HG03025 (cell line): ENCODE measurements around the gene AGXT.

ENCODE experiments used
- ATAC-seq: cut with Tn5 transposase; IDR thresholded peaks from one replicate; pipeline ENCODE4 v1.9.1; 2021; ENCODE audit warnings: mild to moderate bottlenecking, moderate library complexity; ENCODE audit not compliant: unreplicated experiment, low FRiP score

AGXT gene

DNA sequence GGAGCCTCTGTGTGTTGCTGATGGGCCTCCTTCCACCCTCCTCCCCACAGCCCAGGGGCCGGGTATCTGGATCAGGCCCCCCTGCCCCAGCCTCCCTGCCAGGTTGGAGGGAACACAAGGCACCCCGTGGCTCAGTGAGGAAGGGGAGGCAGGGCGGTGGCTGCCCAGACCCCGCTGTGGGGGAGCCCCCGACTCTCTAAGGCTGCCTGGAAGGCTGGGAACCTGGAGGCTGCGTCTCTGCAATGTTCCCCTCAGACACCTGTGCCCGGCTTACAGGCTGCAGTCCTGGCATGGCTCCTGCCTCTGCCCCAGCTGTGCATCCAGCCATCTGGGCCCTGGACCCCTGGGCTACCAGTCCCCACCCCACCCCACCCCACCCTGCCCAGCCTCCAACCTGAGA, 27.8 kb downstream of the AGXT start:
- no peak for ATAC-seq

DNA sequence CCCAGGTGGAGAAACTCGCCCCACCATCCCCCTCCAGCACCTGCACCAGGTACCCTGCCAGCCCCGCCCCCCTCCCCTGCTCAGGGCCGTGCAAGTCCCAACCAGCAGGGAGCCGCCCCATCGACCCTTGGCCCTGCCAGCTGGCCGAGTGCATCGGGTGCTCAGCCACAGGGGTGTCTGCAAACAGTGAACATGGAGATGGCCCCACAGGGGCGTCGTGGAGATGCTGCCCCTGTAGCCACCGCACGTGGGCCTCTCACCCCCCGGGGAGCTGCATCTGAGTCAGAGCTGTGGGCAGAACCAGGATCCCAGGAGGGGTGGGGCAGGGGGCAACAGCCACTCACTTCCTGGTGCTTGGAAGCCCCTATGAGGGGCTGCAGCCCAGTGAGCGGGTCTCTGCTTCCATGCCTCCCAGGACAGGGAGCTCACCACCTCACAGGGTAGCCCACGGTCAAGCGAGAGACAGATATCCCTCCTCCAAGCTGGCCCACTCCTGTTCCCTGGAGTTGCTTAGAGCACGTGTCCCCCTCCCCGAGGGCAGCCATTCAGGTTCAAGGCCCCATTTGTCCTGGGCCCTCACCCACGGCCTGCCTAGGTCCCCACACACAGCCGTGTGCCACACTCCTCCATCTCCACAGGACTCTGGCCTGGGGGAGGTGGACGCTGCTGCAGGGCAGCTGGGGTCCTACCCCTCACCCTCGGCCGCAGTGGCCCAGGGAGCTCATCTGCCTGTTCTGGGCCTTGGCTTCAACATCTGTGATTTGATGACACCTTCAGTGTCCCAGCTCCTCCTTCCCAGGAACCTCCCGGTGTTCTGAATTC, 28.5 kb downstream of the AGXT start:
- ATAC-seq, result no peak

DNA sequence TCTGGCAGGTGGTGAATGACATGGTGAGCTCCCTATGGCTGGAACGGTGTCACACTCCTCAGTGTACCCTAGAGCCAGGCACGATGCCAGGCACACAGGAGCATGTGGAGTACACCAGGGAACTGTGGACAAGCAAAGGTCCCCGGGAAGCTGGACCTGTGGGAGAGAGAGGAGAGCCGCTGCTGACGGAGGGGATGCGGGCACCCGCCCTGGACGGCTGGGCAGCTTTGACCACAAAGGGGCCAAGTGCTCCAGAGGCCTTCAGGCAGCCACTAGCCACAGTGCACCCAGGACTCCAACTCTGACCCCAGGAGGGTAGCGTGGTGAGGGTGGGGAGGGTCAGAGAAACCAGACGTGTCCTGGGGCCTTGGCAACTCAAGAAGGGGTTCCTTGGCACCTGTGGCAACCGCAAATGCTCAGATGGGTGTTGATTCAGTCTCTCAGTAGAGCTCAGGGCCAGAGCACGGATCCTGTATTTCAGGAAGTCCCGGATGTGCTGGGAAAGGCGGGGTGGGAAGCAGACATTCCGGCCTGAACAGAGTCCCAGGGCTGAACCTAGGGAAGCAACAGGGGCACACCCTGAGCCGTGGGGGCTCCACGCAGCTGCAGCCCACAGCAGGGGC, 29.6 kb downstream of the AGXT start:
- ATAC-seq, result no peak

DNA sequence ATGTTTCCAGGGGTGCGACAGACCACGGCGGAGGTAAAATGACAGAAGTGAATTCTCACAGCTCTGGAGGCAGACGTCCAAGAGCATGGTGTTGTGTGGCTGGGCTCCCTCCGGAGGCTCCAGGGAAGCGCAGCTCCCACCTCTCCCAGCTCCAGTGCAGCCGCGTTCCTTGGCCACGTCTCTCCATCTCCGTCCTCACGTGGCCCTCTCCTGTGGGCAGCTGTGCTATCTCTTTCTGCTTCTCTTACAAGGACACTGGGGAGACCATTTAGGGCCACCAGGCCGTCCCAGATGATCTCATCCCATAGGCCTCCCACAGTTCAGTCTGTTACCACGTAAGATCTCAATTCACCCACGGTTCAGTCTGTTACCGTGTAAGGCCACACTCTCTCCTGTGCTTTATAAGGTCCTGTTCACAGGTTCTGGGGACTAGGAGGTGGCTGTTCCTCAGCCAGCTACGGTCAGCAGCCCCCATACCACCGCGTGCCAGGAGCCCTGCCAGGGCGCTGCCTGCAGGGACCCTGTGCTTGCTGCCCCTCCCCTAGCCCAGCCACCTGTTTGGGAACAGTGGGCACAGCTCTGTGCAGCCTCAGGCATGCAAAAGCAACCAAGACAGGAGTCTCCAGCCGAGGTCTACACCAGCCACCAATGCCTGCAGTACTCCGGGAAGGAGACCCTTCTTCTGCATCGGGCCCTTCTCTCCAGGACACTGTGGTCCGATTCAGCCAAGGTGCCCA, 30.3 kb downstream of the AGXT start:
- no peak for ATAC-seq

DNA sequence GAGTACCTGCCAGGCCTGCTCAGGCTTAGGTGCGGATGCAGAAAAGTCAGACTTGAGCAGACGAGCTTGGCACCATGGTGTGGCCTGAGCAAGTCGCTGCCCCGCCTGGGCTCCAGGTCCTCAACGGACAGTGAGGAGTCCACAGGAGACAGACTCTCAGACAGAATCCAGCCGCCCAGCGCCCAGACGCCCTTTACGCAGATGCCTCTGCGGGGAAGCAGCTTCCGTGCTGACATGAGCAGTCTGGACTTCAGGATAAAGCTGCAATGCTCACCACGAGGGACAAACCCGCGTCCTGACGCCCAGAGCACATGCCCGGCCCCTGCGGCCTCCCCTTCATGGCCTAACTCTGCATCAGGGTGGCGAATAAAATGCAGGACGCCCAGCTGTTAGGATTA, 30.8 kb downstream of the AGXT start:
- ATAC-seq, result no peak

DNA sequence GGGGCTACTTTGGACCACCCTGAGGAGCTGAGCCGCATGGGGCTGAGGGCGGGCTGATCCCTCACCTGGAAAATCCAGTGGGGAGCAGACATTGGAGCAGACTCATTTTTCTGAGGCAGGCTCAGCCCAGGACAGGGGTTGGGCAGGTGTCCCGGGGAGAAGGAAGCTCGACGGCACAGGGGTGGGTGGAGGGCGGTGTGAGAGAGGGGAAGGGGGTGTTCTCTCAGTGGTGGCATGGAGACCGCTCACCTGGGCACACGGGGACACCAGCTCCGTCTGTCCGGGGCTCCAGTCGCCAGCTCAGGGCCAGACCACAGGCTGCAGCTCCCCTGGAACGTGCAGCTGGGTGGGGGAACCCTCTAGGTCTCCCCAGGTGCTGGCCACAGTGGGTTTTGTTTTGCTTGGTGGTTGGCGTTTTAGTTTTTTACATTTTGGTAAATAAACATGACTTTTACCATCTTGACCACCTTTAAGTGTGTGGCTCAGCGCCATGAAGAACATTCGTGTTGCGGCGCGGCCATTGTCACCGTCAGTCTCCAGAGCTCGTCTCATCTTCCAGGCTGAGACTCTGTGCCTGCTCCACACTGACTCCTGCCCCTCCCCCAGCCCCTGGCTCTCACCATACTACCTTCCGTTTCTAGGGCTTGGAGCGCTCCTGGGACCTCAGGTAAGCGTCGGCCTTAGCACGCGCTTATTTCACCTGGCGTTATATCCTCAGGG, 31.7 kb downstream of the AGXT start:
- ATAC-seq, result no peak

DNA sequence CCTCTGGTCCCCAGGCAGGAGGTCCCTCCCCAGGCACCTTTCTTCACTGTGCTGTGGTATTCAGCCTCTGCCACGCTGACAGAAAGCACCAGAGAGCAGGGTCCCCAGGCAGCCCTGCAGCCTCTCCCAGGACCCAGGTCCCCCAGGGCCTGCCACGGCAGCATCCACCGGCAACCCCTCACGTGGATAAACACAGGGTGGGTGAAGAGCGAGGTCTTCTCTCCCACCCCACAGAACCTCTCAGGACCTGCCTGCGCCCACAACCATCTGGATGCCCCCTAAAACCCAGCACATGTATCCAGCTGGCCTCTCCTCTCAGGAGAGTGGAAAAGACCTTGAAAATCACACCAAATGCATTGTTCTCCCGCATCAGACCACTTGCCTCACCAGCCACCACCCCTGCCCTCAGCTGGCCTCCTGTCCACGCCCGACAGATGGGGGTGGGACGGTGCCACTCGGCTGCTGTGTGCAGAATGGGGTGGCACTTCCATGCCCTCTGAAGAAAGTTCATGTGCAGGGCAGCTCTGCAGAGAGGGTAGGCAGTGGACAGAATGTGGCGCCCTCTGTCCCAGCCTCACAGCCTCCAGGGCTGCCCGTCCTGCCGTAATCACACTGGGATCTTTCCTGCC, 33.5 kb downstream of the AGXT start:
- ATAC-seq, result no peak

DNA sequence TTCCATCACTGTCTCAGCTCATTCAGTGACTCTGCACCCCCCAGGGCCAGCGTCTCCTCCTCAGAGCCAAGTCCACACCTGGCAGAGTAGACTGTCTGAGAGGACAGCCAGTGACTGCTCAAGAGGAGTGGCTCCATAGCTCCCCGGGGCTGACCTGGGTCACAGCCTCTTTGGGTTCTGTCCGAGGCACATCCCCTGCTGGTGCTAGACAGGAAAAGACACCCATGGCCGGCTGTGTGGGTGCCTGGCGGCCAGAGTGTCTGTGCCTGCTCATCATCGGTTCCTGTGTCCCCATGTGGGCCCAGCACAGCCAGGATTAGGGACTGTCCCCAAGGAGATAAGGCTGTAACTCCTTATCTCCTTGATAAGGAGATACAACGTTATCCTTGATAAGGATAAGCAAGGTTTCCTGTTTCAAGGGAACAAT, 34.0 kb downstream of the AGXT start:
- ATAC-seq, result no peak

DNA sequence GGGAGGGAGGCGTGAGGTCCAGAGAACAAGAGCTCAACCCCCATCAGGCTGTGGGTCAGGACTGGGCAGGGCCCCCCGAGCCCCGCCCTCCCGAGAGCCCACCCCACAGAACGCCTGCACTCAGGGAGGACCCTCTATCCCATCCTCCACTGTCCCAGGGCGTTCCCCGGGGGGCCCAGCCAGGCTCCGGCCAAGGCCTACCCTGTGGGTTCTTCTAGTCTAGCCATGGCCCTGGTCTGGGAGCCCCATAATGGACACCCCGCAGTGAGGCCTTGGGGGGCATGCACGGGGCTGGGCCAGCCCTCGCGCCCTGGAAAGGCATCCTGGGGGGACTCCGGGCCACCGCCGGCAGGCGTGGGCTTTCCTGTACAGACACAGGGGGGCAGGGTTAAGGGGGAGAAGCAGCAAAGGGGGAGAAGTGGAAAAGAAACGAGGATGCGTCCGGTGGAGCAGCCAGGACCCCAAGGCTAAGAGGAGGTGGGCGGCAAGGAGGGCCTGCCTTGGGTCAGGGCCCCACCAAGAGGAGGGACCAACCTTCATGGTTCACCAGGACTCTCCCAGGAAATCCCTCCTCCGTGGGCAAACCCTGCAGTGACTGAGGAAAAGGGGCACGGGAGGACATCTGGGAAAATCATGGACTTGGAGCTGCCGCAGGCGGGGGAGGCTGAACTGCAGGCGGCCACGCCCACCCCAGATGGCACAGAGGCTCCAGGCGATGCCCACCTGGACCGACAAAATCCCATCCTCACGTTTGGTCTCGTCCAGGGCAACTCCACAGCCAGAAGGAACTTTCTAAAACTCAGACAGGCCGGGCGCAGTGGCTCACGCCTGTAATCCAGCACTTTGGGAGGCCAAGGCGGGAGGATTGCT, 34.8 kb downstream of the AGXT start:
- ATAC-seq, result no peak

DNA sequence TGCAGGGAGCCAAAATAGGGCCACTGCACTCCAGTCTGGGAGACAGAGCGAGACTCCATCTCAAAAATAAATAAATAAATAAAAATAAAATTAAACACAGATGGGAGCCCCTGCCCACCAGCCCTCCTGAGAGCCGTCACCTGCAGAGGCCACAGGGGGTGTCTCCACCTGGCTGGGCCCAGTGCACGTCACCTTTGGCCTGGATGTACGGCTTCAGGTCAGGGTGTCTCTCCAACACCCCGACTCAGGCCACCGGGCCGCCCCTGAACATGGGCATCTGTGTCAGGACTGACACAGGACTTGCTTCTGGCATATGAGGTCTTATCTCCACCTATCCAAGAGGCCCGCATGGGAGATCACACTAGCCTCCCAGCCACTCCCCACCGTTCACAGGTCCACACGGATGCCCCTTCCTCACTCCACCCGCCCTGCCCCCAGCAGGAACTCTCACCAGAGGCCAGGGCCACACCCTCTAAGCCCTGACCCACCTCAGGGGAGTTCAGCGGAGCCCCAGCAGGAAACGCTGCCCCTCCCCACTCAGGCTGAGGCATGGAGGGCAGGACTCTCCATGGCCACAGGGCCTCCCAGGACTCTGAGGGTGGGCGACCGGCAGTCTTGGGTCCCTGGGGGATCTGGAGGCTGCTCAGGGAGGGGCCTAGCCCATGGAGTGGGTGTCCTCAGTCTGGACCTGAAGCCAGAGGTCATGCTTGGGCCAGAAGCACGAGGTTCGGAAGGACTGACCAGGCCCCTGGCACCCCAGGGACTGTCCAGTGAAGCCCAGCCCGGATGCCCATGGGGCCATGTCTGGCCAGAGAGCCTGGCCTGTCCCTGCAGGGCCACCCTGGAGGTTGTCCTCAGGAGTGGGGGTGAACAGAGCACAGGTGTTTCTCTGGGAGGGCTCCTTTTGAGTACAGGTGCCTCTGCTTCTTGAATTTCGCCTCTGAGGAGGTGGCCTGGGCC, 35.9 kb downstream of the AGXT start:
- no peak for ATAC-seq

DNA sequence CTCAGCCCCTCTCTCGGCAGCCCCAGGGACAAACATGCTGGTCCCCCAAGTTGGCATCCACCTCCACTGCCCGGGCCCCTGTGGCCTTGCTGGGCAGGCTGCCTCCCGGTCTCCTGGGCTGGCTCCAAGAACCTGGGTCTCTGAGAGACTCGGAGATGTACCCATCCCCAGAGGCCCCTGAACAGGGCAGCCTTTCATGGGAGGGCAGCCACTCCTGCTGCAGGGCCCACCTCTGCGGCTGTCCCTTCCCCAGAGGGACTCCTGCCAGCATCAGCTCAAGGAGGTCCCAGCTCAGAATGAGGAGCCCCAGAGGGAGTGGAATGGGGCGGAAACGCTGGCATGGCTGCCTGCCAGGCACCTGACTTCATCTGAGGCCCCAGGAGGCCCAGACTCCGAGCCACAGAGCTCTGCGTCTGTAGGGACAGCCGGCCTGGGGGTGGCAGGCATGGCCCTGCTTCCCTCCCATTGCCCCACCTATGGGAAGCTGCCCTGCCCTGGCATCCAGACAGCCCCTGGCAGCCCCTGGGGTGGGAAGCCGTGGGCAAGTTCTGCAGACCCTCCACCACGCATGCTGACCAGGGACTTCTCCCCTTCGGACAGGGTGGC, 36.7 kb downstream of the AGXT start:
- ATAC-seq, result no peak

DNA sequence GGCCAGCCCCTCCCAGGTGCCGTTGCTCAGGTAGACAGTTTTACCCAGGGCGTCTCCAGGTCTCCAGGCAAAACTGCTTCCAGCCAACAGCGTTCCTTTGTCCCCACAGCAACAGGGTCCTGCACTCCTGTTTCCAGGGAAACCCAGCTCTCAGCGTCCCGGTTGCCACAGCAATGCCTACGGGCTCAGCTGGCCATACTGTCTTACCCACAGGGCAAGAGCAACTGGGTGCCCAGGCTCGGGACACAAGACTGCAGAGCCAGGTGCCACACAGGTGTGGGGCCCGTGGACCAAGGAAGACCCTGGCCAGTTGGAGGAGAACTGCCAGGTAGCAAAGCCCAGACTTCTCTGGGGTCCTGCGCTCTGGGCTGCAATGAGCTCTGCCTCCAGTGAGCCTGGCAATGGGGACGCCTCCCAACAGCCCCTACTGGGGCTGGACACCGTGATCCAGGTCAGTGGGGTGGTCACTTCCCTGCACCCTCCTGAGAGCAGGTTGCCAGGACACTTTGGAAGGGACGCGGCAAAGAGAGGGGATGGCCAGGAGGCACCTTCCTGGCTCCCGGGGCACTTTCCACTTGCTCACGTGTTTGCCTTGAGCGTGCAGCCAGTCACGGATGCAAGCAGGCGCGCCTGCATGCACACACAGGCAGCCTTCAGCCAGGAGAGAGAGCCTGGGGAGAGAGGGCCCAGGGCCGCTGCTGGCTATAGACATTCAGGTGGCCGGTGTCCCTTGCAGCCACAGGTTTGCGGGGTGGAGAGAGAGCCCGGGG, 37.7 kb downstream of the AGXT start, which contains the start of gene CROCC2:
CROCC2 (plus strand) TSS at position 196 of the 770 bp plus-strand sequence; CDS start at position 374, 178 bp downstream.
- ATAC-seq, result no peak

DNA sequence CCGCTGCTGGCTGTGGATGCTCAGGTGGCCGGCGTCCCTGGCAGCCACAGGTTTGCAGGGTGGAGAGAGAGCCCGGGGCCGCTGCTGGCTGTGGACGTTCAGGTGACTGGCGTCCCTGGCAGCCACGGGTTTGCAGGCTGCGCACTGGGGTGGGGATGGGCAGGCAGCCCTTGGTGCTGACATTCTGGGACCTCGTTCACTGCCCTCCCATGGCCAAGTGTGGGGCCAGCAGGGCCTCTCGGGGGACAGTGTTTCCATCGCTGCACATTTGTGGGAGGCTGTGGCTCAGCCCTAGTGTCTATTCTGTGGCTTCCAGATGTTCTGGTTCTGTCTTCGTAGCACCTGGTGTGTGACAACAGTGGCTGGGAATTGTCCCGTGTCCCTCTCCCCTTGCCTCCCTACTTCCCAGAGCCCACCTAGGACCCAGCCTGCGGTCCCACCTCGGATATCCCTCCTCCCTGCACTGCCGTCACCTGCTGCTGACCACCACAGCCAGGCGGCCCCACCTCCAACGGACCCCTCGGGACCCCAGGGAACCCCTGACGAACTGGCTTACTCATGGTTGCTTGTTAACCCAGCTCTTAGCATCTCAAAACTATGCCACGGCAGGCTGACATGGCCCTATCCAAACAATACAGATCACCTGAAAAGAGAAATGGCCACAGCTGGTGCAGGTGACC, 38.4 kb downstream of the AGXT start:
- no peak for ATAC-seq

DNA sequence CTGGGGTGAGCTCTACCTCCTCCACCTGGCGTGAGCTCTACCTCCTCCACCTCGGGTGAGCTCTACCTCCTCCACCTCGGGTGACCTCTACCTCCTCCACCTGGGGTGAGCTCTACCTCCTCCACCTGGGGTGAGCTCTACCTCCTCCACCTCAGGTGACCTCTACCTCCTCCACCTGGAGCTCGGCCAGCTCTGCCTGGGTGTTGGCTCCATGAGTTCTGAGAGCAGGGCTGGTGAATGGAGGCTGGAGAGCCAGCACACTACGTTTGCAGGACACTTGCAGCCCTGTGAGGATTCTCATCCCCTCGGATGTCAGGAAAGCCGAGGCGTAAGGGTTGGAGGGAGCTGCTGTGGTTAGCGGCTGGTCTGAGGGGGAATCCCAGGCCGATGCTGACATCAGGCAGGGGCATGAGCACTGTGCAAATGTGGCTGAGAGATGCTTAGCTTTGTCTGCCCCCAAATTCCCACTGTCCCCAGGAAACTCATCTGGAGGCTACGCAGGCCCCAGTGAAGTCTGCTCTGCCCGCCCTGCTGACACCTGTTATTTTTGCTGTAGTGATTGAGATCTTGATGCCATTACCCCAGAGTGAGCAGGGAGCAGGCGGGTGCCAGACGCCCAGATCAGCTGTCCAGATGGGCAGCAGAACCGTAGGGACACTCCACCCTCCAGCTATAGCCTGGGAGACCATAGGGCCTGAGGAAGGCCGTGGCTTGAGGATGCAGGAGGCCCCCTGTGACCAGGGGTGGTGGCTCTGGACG, 40.8 kb downstream of the AGXT start:
- no peak for ATAC-seq

DNA sequence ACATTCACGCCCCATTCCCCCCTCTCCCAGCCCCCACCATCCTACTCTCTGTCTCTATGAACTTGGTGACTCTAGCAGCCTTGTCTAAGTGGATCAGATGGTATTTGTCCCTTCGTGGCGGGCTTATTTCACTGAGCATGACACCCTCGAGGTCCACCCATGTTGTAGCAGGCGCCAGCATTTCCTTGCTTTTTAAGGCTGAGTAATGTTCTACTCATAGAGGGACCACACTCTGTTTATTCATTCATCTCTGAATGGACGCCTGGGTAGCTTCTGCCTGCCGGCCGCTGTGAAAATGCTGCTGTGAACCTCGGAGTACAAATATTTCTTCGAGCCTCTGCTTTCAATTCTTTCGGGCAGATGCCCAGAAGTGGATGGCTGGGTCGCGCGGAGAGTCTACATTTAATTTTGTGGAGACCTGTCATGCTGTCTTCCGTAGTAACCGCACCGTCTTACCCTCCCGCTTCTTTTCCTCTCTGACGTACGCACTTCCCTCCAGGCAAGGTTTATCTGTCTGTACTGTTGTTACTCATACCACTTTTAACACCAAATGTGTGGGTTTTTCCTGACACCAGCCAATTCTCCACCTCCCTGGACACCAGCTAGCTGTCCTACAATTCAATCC, 43.1 kb downstream of the AGXT start:
- ATAC-seq, result no peak
